GM12878 (cell line): ENCODE measurements around the gene WNK2. TPM values are rescaled to one million over a fixed set of nuclear protein-coding genes. Genes with fewer than 3 reads are reported as not detected.

Experiments used
- ATAC-seq: fragments of 200-7000 bp; cut with Tn5 transposase; 3 replicates; pipeline ENCODE4 v1.9.1; 2020; ENCODE audit warnings: mild to moderate bottlenecking, moderate library complexity
- BruUV-seq: library from RNA; stranded (reverse); fragments of 400-500 nt; replicated peaks from 2 replicates; lab custom pipeline; 2021; lab: Mats Ljungman, UMichigan
- CTCF ChIA-PET: fragments of 300-600 bp; sonication (Branson Sonifier 250); formaldehyde crosslinking; extraction: SDS; loops from one replicate; lab custom pipeline; 2021; ENCODE audit warnings: inconsistent platforms; lab: Yijun Ruan, JAX
- POLR2A ChIA-PET: fragments of 350-600 bp; formaldehyde crosslinking; extraction: SDS; loops from one replicate; lab custom pipeline; 2021; ENCODE audit warnings: inconsistent platforms; lab: Charles Lee
- RAD21 ChIA-PET: fragments of 300-600 bp; sonication (Branson Sonifier 250); formaldehyde crosslinking; loops from one replicate; lab custom pipeline; 2023; ENCODE audit warnings: antibody characterized with exemption; ENCODE audit not compliant: unreplicated experiment; lab: Charles Lee
- SMC1A ChIA-PET: fragments of 300-600 bp; sonication (Branson Sonifier 250); formaldehyde crosslinking; loops from one replicate; lab custom pipeline; 2023; ENCODE audit not compliant: unreplicated experiment, uncharacterized antibody; lab: Charles Lee
- DNase-seq: peaks from one replicate; pipeline ENCODE4 v3.0.0-alpha.2; 2011; ENCODE audit warnings: low read depth, low spot score
- FAIRE-seq: peaks from 3 replicates; lab custom pipeline; 2011; peaks lifted over from hg19 to GRCh38; lab: Jason Lieb, UNC
- H2AFZ ChIP-seq: 2 replicates; pipeline ENCODE4 v1.6.0; 2011; ENCODE audit warnings: low read depth, low read length, control low read depth; ENCODE audit not compliant: control insufficient read depth
- H3K27ac ChIP-seq: 2 replicates; pipeline ENCODE4 v1.5.1; 2011; ENCODE audit warnings: control low read depth; ENCODE audit not compliant: control insufficient read depth, insufficient read depth
- H3K27me3 ChIP-seq, 2 experiments: replicated peaks in 1 of 2; 2 replicates each; pipeline versions ENCODE4 v1.6.0 to v1.6.1; 2011; ENCODE audit warnings: low read length in 1 of 2; ENCODE audit not compliant: control insufficient read depth in 2 of 2, insufficient read depth in 2 of 2
- H3K36me3 ChIP-seq, 2 experiments: 2 replicates each; pipeline ENCODE4 v1.5.1; 2011; ENCODE audit warnings: low read length in 1 of 2; ENCODE audit not compliant: control insufficient read depth in 2 of 2, insufficient read depth in 2 of 2
- H3K4me1 ChIP-seq: 2 replicates; pipeline ENCODE4 v1.6.1; 2011; ENCODE audit warnings: mild to moderate bottlenecking, low read length, moderate library complexity, mixed read lengths; ENCODE audit not compliant: control insufficient read depth, insufficient read depth
- H3K4me2 ChIP-seq: 2 replicates; pipeline ENCODE4 v1.6.0; 2011; ENCODE audit warnings: control low read depth; ENCODE audit not compliant: control insufficient read depth, insufficient read depth
- H3K4me3 ChIP-seq: fragments of 200-600 bp; sonication (generic); 2 replicates; pipeline ENCODE4 v1.5.1; 2016
- H3K79me2 ChIP-seq: 2 replicates; pipeline ENCODE4 v1.6.0; 2011; ENCODE audit warnings: low read length; ENCODE audit not compliant: control insufficient read depth, insufficient read depth
- H3K9ac ChIP-seq: 2 replicates; pipeline ENCODE4 v1.8.0; 2011; ENCODE audit warnings: low read length, control low read depth, mixed read lengths; ENCODE audit not compliant: control insufficient read depth, insufficient read depth
- H3K9me3 ChIP-seq: replicated peaks from 3 replicates; pipeline ENCODE4 v1.5.1; 2011; ENCODE audit warnings: mild to moderate bottlenecking, low read length; ENCODE audit not compliant: control insufficient read depth, insufficient read depth
- H4K20me1 ChIP-seq: 2 replicates; pipeline ENCODE4 v1.6.0; 2011; ENCODE audit not compliant: control insufficient read depth, insufficient read depth
- CREM ChIP-seq: IDR thresholded peaks from 2 replicates; pipeline ENCODE4 v1.6.1; 2014; ENCODE audit warnings: antibody characterized with exemption, low read depth
- DPF2 ChIP-seq: fragments of 450-650 bp; IDR thresholded peaks from 2 replicates; pipeline ENCODE4 v1.6.1; 2017; ENCODE audit warnings: mild to moderate bottlenecking
- E2F8 ChIP-seq: fragments of 450-650 bp; IDR thresholded peaks from 2 replicates; pipeline ENCODE4 v1.6.1; 2018; ENCODE audit warnings: mild to moderate bottlenecking, low read depth, moderate library complexity; ENCODE audit not compliant: partially characterized antibody
- ESRRA ChIP-seq: IDR thresholded peaks from 2 replicates; pipeline ENCODE4 v1.6.1; 2012; ENCODE audit warnings: mild to moderate bottlenecking, low read length, improper control_type of control experiment
- FOS ChIP-seq: IDR thresholded peaks from 3 replicates; pipeline ENCODE4 v1.6.1; 2011; ENCODE audit warnings: borderline replicate concordance; ENCODE audit not compliant: insufficient read length; ENCODE audit errors: extremely low read depth
- HDAC6 ChIP-seq: fragments of 200-600 bp; sonication (generic); IDR thresholded peaks from one replicate; pipeline ENCODE4 v1.8.0; 2017; ENCODE audit warnings: antibody characterized with exemption; ENCODE audit not compliant: unreplicated experiment
- IKZF2 ChIP-seq, 2 experiments: fragments of 450-650 bp; IDR thresholded peaks; 2 replicates each; pipeline ENCODE4 v1.6.1; 2017; ENCODE audit warnings: mild to moderate bottlenecking in 2 of 2, moderate library complexity in 2 of 2
- IRF5 ChIP-seq: fragments of 450-650 bp; IDR thresholded peaks from 2 replicates; pipeline ENCODE4 v1.6.1; 2017; ENCODE audit warnings: borderline replicate concordance
- JUNB ChIP-seq: IDR thresholded peaks from 2 replicates; pipeline ENCODE4 v1.6.1; 2016; ENCODE audit warnings: antibody characterized with exemption, mild to moderate bottlenecking
- MAX ChIP-seq: IDR thresholded peaks from 2 replicates; pipeline ENCODE4 v1.6.1; 2012; ENCODE audit warnings: low read depth, low read length, improper control_type of control experiment
- MEF2B ChIP-seq: fragments of 450-650 bp; IDR thresholded peaks from 2 replicates; pipeline ENCODE4 v1.6.1; 2018; ENCODE audit warnings: mild to moderate bottlenecking, moderate library complexity; ENCODE audit not compliant: partially characterized antibody, poor library complexity, severe bottlenecking
- NR2C1 ChIP-seq: fragments of 450-650 bp; IDR thresholded peaks from 2 replicates; pipeline ENCODE4 v1.6.1; 2017; ENCODE audit warnings: antibody characterized with exemption, mild to moderate bottlenecking, moderate library complexity
- PAX8 ChIP-seq: fragments of 450-650 bp; IDR thresholded peaks from 2 replicates; pipeline ENCODE4 v1.6.1; 2017; ENCODE audit warnings: mild to moderate bottlenecking, moderate library complexity
- POLR2A ChIP-seq: IDR thresholded peaks from 2 replicates; pipeline ENCODE4 v1.6.1; 2011; ENCODE audit warnings: low read depth, mild to moderate bottlenecking, low read length
- SIN3A ChIP-seq: IDR thresholded peaks from 2 replicates; pipeline ENCODE4 v1.6.1; 2012; ENCODE audit warnings: low read depth, low read length, improper control_type of control experiment
- STAT1 ChIP-seq: fragments of 450-650 bp; conservative IDR thresholded peaks from 2 replicates; pipeline ENCODE4 v1.6.1; 2014; ENCODE audit warnings: antibody characterized with exemption, mild to moderate bottlenecking
- USF2 ChIP-seq: IDR thresholded peaks from 2 replicates; pipeline ENCODE4 v1.6.1; 2011; ENCODE audit warnings: low read depth, low read length, improper control_type of control experiment, borderline replicate concordance
- WGBS: methylation state at CpG from one replicate; pipeline ENCODE4 v1.1.6; 2016; ENCODE audit warnings: low lambda C conversion rate; ENCODE audit not compliant: insufficient replicate concordance, insufficient coverage; ENCODE audit errors: missing lambda C conversion rate; 5-methylcytosine and 5-hydroxymethylcytosine counted together
- in situ Hi-C: fragments of 300-500 bp; cut with MboI; formaldehyde crosslinking; loops from 9 replicates; pipeline ENCODE4 v1.14.3; 2018; ENCODE audit warnings: mixed read lengths
- intact Hi-C: fragments of 100-400 bp; cut with micrococcal nuclease; formaldehyde crosslinking; loops from one replicate; pipeline ENCODE4 v1.14.2; 2022; ENCODE audit not compliant: unreplicated experiment
- polyA plus RNA-seq, 11 experiments: library from polyadenylated mRNA; depleted of rRNA in 4 of 11; unstranded in 6 of 11; stranded (reverse) in 5 of 11; fragments of >200 nt; fragmentation: Nextera tagmentation in 4 of 11; fragmentation: Illumina TruSeq in 1 of 11; extraction: Ambion mirVana in 4 of 11; extraction: Trizol in 1 of 11; gene quantifications; 1 replicate in 1 of 11; 2 replicates in 10 of 11; pipeline versions ENCODE4 v1.2.1 to v1.2.3, GENCODE V29; 2011 to 2016; ENCODE audit warnings: inconsistent platforms in 2 of 11, missing spikeins in 2 of 11, low read depth in 1 of 11
- total RNA-seq, 4 experiments: library from RNA; depleted of rRNA in 3 of 4; stranded (reverse); fragments of >200 nt in 3 of 4; fragmentation: Illumina TruSeq in 1 of 4; extraction: Trizol in 1 of 4; gene quantifications; 2 replicates each; pipeline versions ENCODE4 v1.2.1 to v1.2.3, GENCODE V29; 2013 to 2021

WNK2 gene
- total and polyA plus RNA-seq, 10 of the 15 experiments (the other 5 are each of a cell fraction or from before 2014, with no cell fraction given) = 0.15 TPM; not detected in 9

GRCh38 chr9:93155716-93156474 is 28.0 kb upstream of the WNK2 start:
- BruUV-seq = no TSS peak
- no peaks in the 10 kb centered on the region for H3K27me3 ChIP-seq
- RAD21 ChIA-PET = interaction anchor here (1.5 to 2.0 kb wide), 3 partner anchors 47 to 410 kb away, joined by 5 to 6 read pairs (median 5); no protein-coding TSS in a partner anchor
- H3K36me3 ChIP-seq = no peaks in the 10 kb centered on the region
- TF ChIP-seq USF2 (no peak), POLR2A (no peak), MEF2B (no peak), IRF5 (no peak), CREM (no peak), FOS (no peak), SIN3A (no peak), NR2C1 (no peak), E2F8 (no peak), STAT1 (no peak), IKZF2 (IDR thresholded peaks at IDR 0.05) (no peak), PAX8 (no peak), MAX (no peak), DPF2 (no peak), JUNB (no peak), ESRRA (no peak), HDAC6 (no peak)
- TF ChIP-seq, all 136 proteins: peak for 0
- intact Hi-C loops = loop anchor here (2.0 kb wide), 1 partner anchor 47 kb away; no protein-coding TSS in a partner anchor
- SMC1A ChIA-PET = interaction anchor here (0.8 kb wide), 1 partner anchor 47 kb away, joined by 3 read pairs; no protein-coding TSS in a partner anchor
- in situ Hi-C loops = no loop called here
- no peak for FAIRE-seq
- H4K20me1 ChIP-seq = no peaks in the 10 kb centered on the region
- WGBS = 81% methylated on average over 16 of the region's 16 CpGs
- no peaks in the 10 kb centered on the region for H3K79me2 ChIP-seq
- CTCF ChIA-PET = interaction anchor here (3.5 kb wide), 1 partner anchor 47 kb away, joined by 16 read pairs; no protein-coding TSS in a partner anchor
- H2AFZ ChIP-seq = no peak overlapping the region
- POLR2A ChIA-PET = no interaction called here
- H3K9me3 ChIP-seq = no peaks in the 10 kb centered on the region; the same call in 1 of the 3 replicates
- H3K4me2 ChIP-seq = no peak overlapping the region
- H3K4me3 ChIP-seq = no peak overlapping the region
- H3K9ac ChIP-seq = no peak overlapping the region
- H3K27ac ChIP-seq = no peak overlapping the region
- H3K4me1 ChIP-seq = peaks cover 5% of the 10 kb centered on the region
- no peak for ATAC-seq
- DNase-seq = no peak
